GM12874 (cell line): ENCODE measurements around the gene GAL.

Experiments used
- CTCF ChIP-seq: IDR thresholded peaks from 2 replicates; pipeline ENCODE4 v1.5.1; 2011; ENCODE audit warnings: low read depth, mild to moderate bottlenecking, control low read depth, low read length, moderate library complexity; ENCODE audit not compliant: insufficient read depth

The GAL gene

GRCh38 chr11:68673306-68673945 lies 10.9 kb upstream of the GAL start:
- no peak for TF ChIP-seq CTCF

GRCh38 chr11:68673991-68674390 lies 10.4 kb upstream of the GAL start:
- no peak for TF ChIP-seq CTCF

- TF ChIP-seq CTCF = no peak
Observed at GRCh38 chr11:68674461-68674860, 9.9 kb upstream of the GAL start.

- TF ChIP-seq CTCF = no peak
Observed at GRCh38 chr11:68677432-68677831, 6.9 kb upstream of the GAL start.

GRCh38 chr11:68678031-68678441 lies 6.3 kb upstream of the GAL start:
- no peak for TF ChIP-seq CTCF

GRCh38 chr11:68680541-68681231 lies 3.7 kb upstream of the GAL start:
- TF ChIP-seq CTCF = no peak

- no peak for TF ChIP-seq CTCF
Observed at GRCh38 chr11:68682531-68682961, 1.8 kb upstream of the GAL start.
